GM23338 (cell line): ENCODE results near the gene SFN. TPM values are rescaled to one million over a fixed set of nuclear protein-coding genes. Genes with fewer than 3 reads are reported as not detected.

Experiments
- ATAC-seq: fragments of 200-7000 bp; cut with Tn5 transposase; 3 replicates; pipeline ENCODE4 v1.9.1; 2020
- DNase-seq: peaks from one replicate; pipeline ENCODE4 v3.0.0-alpha.2; 2015; ENCODE audit warnings: low spot score
- H2AFZ ChIP-seq: fragments of 200-600 bp; sonication (generic); 2 replicates; pipeline ENCODE4 v1.8.0; 2016; ENCODE audit warnings: antibody characterized with exemption, mild to moderate bottlenecking, moderate library complexity
- H3F3A ChIP-seq: fragments of 200-600 bp; sonication (generic); replicated peaks from 2 replicates; pipeline ENCODE4 v1.8.0; 2017; ENCODE audit warnings: antibody characterized with exemption, mixed run types, low read depth
- H3K27ac ChIP-seq: fragments of 200-600 bp; sonication (generic); 2 replicates; pipeline ENCODE4 v1.6.1; 2016; ENCODE audit warnings: low read depth
- H3K27me3 ChIP-seq: fragments of 200-600 bp; sonication (generic); 2 replicates; pipeline ENCODE4 v1.8.0; 2016; ENCODE audit warnings: mild to moderate bottlenecking, mixed run types, moderate library complexity; ENCODE audit not compliant: insufficient read depth
- H3K36me3 ChIP-seq: fragments of 200-600 bp; sonication (generic); 2 replicates; pipeline ENCODE4 v1.8.0; 2016; ENCODE audit warnings: mild to moderate bottlenecking; ENCODE audit not compliant: insufficient read depth
- H3K4me1 ChIP-seq: fragments of 200-600 bp; sonication (generic); 2 replicates; pipeline ENCODE4 v1.8.0; 2016; ENCODE audit warnings: mild to moderate bottlenecking, moderate library complexity; ENCODE audit not compliant: insufficient read depth
- H3K4me2 ChIP-seq: fragments of 200-600 bp; sonication (generic); 2 replicates; pipeline ENCODE4 v1.7.1; 2017; ENCODE audit warnings: mixed run types
- H3K4me3 ChIP-seq: fragments of 200-600 bp; sonication (generic); 2 replicates; pipeline ENCODE4 v1.6.1; 2016; ENCODE audit warnings: mixed run types
- H3K79me2 ChIP-seq: fragments of 200-600 bp; sonication (generic); replicated peaks from 2 replicates; pipeline ENCODE4 v1.8.0; 2017; ENCODE audit warnings: mild to moderate bottlenecking; ENCODE audit not compliant: insufficient read depth
- H3K9me2 ChIP-seq: fragments of 200-600 bp; sonication (generic); 2 replicates; pipeline ENCODE4 v1.8.0; 2017; ENCODE audit not compliant: insufficient read depth
- H4K20me1 ChIP-seq: fragments of 200-600 bp; sonication (generic); replicated peaks from 2 replicates; pipeline ENCODE4 v1.8.0; 2017; ENCODE audit warnings: mild to moderate bottlenecking; ENCODE audit not compliant: insufficient read depth
- H3K27ac Mint-ChIP-seq: 2 replicates; pipeline ENCODE4 v1.8.0; 2020; ENCODE audit warnings: inconsistent platforms, mild to moderate bottlenecking, moderate library complexity, mixed read lengths
- H3K27me3 Mint-ChIP-seq: 3 replicates; pipeline ENCODE4 v1.8.0; 2022; ENCODE audit warnings: low read depth, mild to moderate bottlenecking, moderate library complexity, mixed read lengths, inconsistent platforms; ENCODE audit not compliant: insufficient read depth, poor library complexity
- H3K36me3 Mint-ChIP-seq: 3 replicates; pipeline ENCODE4 v1.8.0; 2021; ENCODE audit warnings: low read depth, mild to moderate bottlenecking, inconsistent platforms, moderate library complexity, mixed read lengths
- H3K4me1 Mint-ChIP-seq: 3 replicates; pipeline ENCODE4 v1.8.0; 2020; ENCODE audit warnings: mild to moderate bottlenecking, inconsistent platforms, mixed read lengths
- H3K4me3 Mint-ChIP-seq: 3 replicates; pipeline ENCODE4 v1.8.0; 2021; ENCODE audit warnings: moderate library complexity, mild to moderate bottlenecking, inconsistent platforms, mixed read lengths
- H3K9me3 Mint-ChIP-seq: 3 replicates; pipeline ENCODE4 v1.8.0; 2020; ENCODE audit warnings: moderate library complexity, mild to moderate bottlenecking, inconsistent platforms, mixed read lengths
- CREB1 ChIP-seq: fragments of 250-450 bp; sonication (Bioruptor Pico); IDR thresholded peaks from 2 replicates; pipeline ENCODE4 v1.5.0; 2020; ENCODE audit warnings: low read depth, mild to moderate bottlenecking, moderate library complexity
- CTCF ChIP-seq, 2 experiments: fragments of 200-600 bp in 1 of 2; sonication (generic) in 1 of 2; conservative IDR thresholded peaks; 2 replicates each; pipeline versions ENCODE4 v1.5.1 to v1.6.1; 2016 to 2017; ENCODE audit warnings: antibody characterized with exemption in 2 of 2, low read depth in 2 of 2, mild to moderate bottlenecking in 2 of 2, moderate library complexity in 1 of 2
- ETS1 ChIP-seq: IDR thresholded peaks from 2 replicates; pipeline ENCODE4 v1.6.1; 2016; ENCODE audit warnings: antibody characterized with exemption
- EZH2 ChIP-seq: fragments of 200-600 bp; sonication (generic); IDR thresholded peaks from one replicate; pipeline ENCODE4 v1.8.0; 2017; ENCODE audit warnings: antibody characterized with exemption, mild to moderate bottlenecking, low read depth; ENCODE audit not compliant: unreplicated experiment
- EZH2phosphoT487 ChIP-seq: fragments of 200-600 bp; sonication (generic); IDR thresholded peaks from one replicate; pipeline ENCODE4 v1.8.1; 2018; ENCODE audit warnings: antibody characterized with exemption; ENCODE audit not compliant: unreplicated experiment
- JUNB ChIP-seq: IDR thresholded peaks from one replicate; pipeline ENCODE4 v1.6.1; 2016; ENCODE audit warnings: antibody characterized with exemption; ENCODE audit not compliant: unreplicated experiment
- NANOG ChIP-seq: IDR thresholded peaks from 2 replicates; pipeline ENCODE4 v1.6.1; 2016; ENCODE audit warnings: antibody characterized with exemption, borderline replicate concordance
- POLR2AphosphoS5 ChIP-seq: IDR thresholded peaks from 2 replicates; pipeline ENCODE4 v1.6.1; 2016; ENCODE audit warnings: antibody characterized with exemption, low read depth
- REST ChIP-seq: IDR thresholded peaks from one replicate; pipeline ENCODE4 v1.6.1; 2018; ENCODE audit warnings: antibody characterized with exemption; ENCODE audit not compliant: unreplicated experiment
- STAT1 ChIP-seq: IDR thresholded peaks from one replicate; pipeline ENCODE4 v1.6.1; 2016; ENCODE audit warnings: antibody characterized with exemption; ENCODE audit not compliant: unreplicated experiment
- ZNF114 ChIP-seq: fragments of 250-450 bp; sonication (Bioruptor Pico); IDR thresholded peaks from 2 replicates; pipeline ENCODE4 v1.5.0; 2020; ENCODE audit warnings: mild to moderate bottlenecking, moderate library complexity
- ZNF331 ChIP-seq: fragments of 250-450 bp; sonication (Bioruptor Pico); IDR thresholded peaks from 2 replicates; pipeline ENCODE4 v1.5.0; 2020; ENCODE audit warnings: low read depth, mild to moderate bottlenecking, moderate library complexity
- ZNF462 ChIP-seq: fragments of 250-450 bp; sonication (Bioruptor Pico); IDR thresholded peaks from 2 replicates; pipeline ENCODE4 v1.5.0; 2020; ENCODE audit warnings: mild to moderate bottlenecking, moderate library complexity
- polyA plus RNA-seq: library from polyadenylated mRNA; unstranded; fragments of >200 nt; fragmentation: Nextera tagmentation; extraction: Ambion mirVana; gene quantifications from 2 replicates; pipeline ENCODE4 v1.2.1, GENCODE V29; 2016
- total RNA-seq: library from RNA; depleted of rRNA; stranded (reverse); fragments of >200 nt; shearing (Covaris generic); gene quantifications from 2 replicates; pipeline ENCODE4 v1.2.3, GENCODE V29; 2014

Gene SFN
- total and polyA plus RNA-seq, 2 experiments from 2014 or later: 1.8 to 2.6 TPM

GRCh38 chr1:26848941-26849774 is 13.8 kb upstream of the SFN start:
- Histone ChIP-seq H3K27me3 (no peaks in the 10 kb centered on the region), H3F3A (no peaks in the 10 kb centered on the region), H3K4me3 (no peak overlapping the region), H4K20me1 (peaks cover 4% of the 10 kb centered on the region; the same call in 1 of the 2 replicates), H2AFZ (no peak overlapping the region), H3K79me2 (no peaks in the 10 kb centered on the region), H3K36me3 (peaks cover 9% of the 10 kb centered on the region; the same call in 1 of the 2 replicates), H3K27ac (no peak overlapping the region), H3K4me1 (peaks cover 2% of the 10 kb centered on the region; the same call in 1 of the 2 replicates), H3K9me2 (no peaks in the 10 kb centered on the region), H3K4me2 (no peak overlapping the region)
- TF ChIP-seq EZH2phosphoT487 (no peak), ETS1 (no peak), CREB1 (CRISPR knock-in tag) (no peak), JUNB (no peak), ZNF331 (CRISPR knock-in tag) (no peak), REST (no peak), ZNF114 (CRISPR knock-in tag) (no peak), ZNF462 (CRISPR knock-in tag) (no peak), NANOG (no peak), EZH2 (no peak), STAT1 (no peak), CTCF (conservative IDR thresholded peaks at IDR 0.05; ENCODE audit: low read depth in 2 of 2) (no peak), POLR2AphosphoS5 (no peak)
- peaks cover 8% of the 10 kb centered on the region; the same call in 2 of the 3 replicates for H3K4me1 Mint-ChIP-seq
- H3K27me3 Mint-ChIP-seq: peaks cover 2% of the 10 kb centered on the region
- ATAC-seq (no peak), DNase-seq (no peak)
- H3K4me3 Mint-ChIP-seq: no peak overlapping the region
- H3K9me3 Mint-ChIP-seq: no peaks in the 10 kb centered on the region
- peaks cover 48% of the 10 kb centered on the region for H3K36me3 Mint-ChIP-seq
- H3K27ac Mint-ChIP-seq: no peak overlapping the region
